ENCODE results near the gene SSBP2.

The SSBP2 gene

GRCh38 chr5:81787474-81788242, 36.8 kb upstream of the SSBP2 start:
- no peak for DNase-seq
- peak overlapping the region; percentile 95 for H3K27ac Mint-ChIP-seq

GRCh38 chr5:81786991-81787390, 36.1 kb upstream of the SSBP2 start:
- peaks cover 41% of the 10 kb centered on the region for H3K4me1 Mint-ChIP-seq
- peak overlapping the region; percentile 76 for H3K27ac Mint-ChIP-seq
- H3K27me3 Mint-ChIP-seq (ENCODE audit: low read depth, poor library complexity): peaks cover 6% of the 10 kb centered on the region
- no peak for TF ChIP-seq CTCF (IDR thresholded peaks at IDR 0.05)
- H3K4me3 Mint-ChIP-seq: peak overlapping the region; percentile 50
- peaks cover 14% of the 10 kb centered on the region for H3K36me3 Mint-ChIP-seq (ENCODE audit: low read depth)
- DNase-seq: no peak
- peaks cover 13% of the 10 kb centered on the region for H3K9me3 Mint-ChIP-seq

More at GRCh38 chr5:81787474-81788242, 36.8 kb upstream of the SSBP2 start:
- Mint-ChIP-seq H3K36me3 (ENCODE audit: low read depth) (peaks cover 14% of the 10 kb centered on the region), H3K4me3 (peak overlapping the region; percentile 40), H3K27me3 (ENCODE audit: low read depth, poor library complexity) (peaks cover 6% of the 10 kb centered on the region), H3K9me3 (peaks cover 13% of the 10 kb centered on the region), H3K4me1 (peaks cover 39% of the 10 kb centered on the region)
- TF ChIP-seq CTCF (IDR thresholded peaks at IDR 0.05): no peak

- Mint-ChIP-seq H3K4me1 (peaks cover 41% of the 10 kb centered on the region), H3K9me3 (peaks cover 13% of the 10 kb centered on the region), H3K36me3 (ENCODE audit: low read depth) (peaks cover 14% of the 10 kb centered on the region), H3K27ac (no peak overlapping the region), H3K4me3 (no peak overlapping the region), H3K27me3 (ENCODE audit: low read depth, poor library complexity) (peaks cover 6% of the 10 kb centered on the region)
- no peak for DNase-seq
- no peak for TF ChIP-seq CTCF (IDR thresholded peaks at IDR 0.05)
Measured at GRCh38 chr5:81786496-81786895, 35.6 kb upstream of the SSBP2 start.

GRCh38 chr5:81785322-81785721, 34.4 kb upstream of the SSBP2 start:
- Mint-ChIP-seq H3K4me1 (peaks cover 40% of the 10 kb centered on the region), H3K36me3 (ENCODE audit: low read depth) (peaks cover 14% of the 10 kb centered on the region), H3K9me3 (peaks cover 13% of the 10 kb centered on the region), H3K27ac (no peak overlapping the region), H3K4me3 (no peak overlapping the region), H3K27me3 (ENCODE audit: low read depth, poor library complexity) (peaks cover 6% of the 10 kb centered on the region)
- no peak for DNase-seq
- no peak for TF ChIP-seq CTCF (IDR thresholded peaks at IDR 0.05)

- Mint-ChIP-seq H3K27me3 (ENCODE audit: low read depth, poor library complexity) (peaks cover 3% of the 10 kb centered on the region), H3K4me3 (no peak overlapping the region), H3K36me3 (ENCODE audit: low read depth) (peaks cover 14% of the 10 kb centered on the region), H3K9me3 (peaks cover 13% of the 10 kb centered on the region), H3K4me1 (peaks cover 44% of the 10 kb centered on the region), H3K27ac (peak overlapping the region; percentile 11)
- DNase-seq: no peak
- no peak for TF ChIP-seq CTCF (IDR thresholded peaks at IDR 0.05)
Measured at GRCh38 chr5:81783401-81783800, 32.5 kb upstream of the SSBP2 start.

- Mint-ChIP-seq H3K9me3 (peaks cover 13% of the 10 kb centered on the region), H3K27me3 (ENCODE audit: low read depth, poor library complexity) (peaks cover 3% of the 10 kb centered on the region), H3K4me1 (peaks cover 43% of the 10 kb centered on the region), H3K4me3 (no peak overlapping the region), H3K27ac (no peak overlapping the region), H3K36me3 (ENCODE audit: low read depth) (peaks cover 14% of the 10 kb centered on the region)
- DNase-seq: no peak
- no peak for TF ChIP-seq CTCF (IDR thresholded peaks at IDR 0.05)
Measured at GRCh38 chr5:81782811-81783210, 31.9 kb upstream of the SSBP2 start.

All from nephron progenitor cell (in vitro differentiated cells).